Stimulated activated naive CD4-positive, alpha-beta T cell (primary cell): ENCODE measurements around the gene CPEB3.
"Not testable (repeated sequence)": the region's sequence is repeated elsewhere in the genome, so short reads cannot be mapped to it uniquely, and the experiment has no call there.

Experiments used
- DNase-seq, 6 experiments: peaks; one replicate each; lab custom pipeline; 2025; lab: John Stamatoyannopoulos, UW

Gene CPEB3

GRCh38 chr10:92290837-92291615 lies at the start of gene CPEB3, which contains the start of gene MARCHF5:
CPEB3 (minus strand) TSS chr10:92291078; CDS start chr10:92240350, 50,728 bp downstream.
MARCHF5 (plus strand) TSS chr10:92291167; CDS start chr10:92291495, 328 bp downstream.
- DNase-seq: peak; percentile 79 to 87 (median 82)

- not testable (repeated sequence) for DNase-seq
Measured at GRCh38 chr10:92329927-92330326, 39.0 kb upstream of the CPEB3 start.

- DNase-seq: no peak
Measured at GRCh38 chr10:92328993-92329392, 38.1 kb upstream of the CPEB3 start.

- DNase-seq: no peak
Measured at GRCh38 chr10:92327445-92328433, 36.9 kb upstream of the CPEB3 start.

- no peak for DNase-seq
Measured at GRCh38 chr10:92323079-92323478, 32.2 kb upstream of the CPEB3 start.

- no peak for DNase-seq
Measured at GRCh38 chr10:92316610-92317009, 25.7 kb upstream of the CPEB3 start.

- no peak for DNase-seq
Measured at GRCh38 chr10:92313750-92314149, 22.9 kb upstream of the CPEB3 start.

- DNase-seq: no peak
Measured at GRCh38 chr10:92309272-92309671, 18.4 kb upstream of the CPEB3 start.

GRCh38 chr10:92305133-92306072 lies 14.5 kb upstream of the CPEB3 start:
- DNase-seq: no peak

- DNase-seq: no peak
Measured at GRCh38 chr10:92304061-92304460, 13.2 kb upstream of the CPEB3 start.

GRCh38 chr10:92303096-92303495 lies 12.2 kb upstream of the CPEB3 start:
- peak in 1 of 6 experiments; percentile 2 for DNase-seq

GRCh38 chr10:92298487-92298886 lies 7.6 kb upstream of the CPEB3 start:
- no peak for DNase-seq

GRCh38 chr10:92291921-92292845 lies 1.3 kb upstream of the CPEB3 start:
- peak in 5 of 6 experiments; percentile 5 to 36 (median 14) for DNase-seq

GRCh38 chr10:92291616-92291865 lies 663 bp upstream of the CPEB3 start:
- no peak for DNase-seq

GRCh38 chr10:92290076-92290836 lies 622 bp downstream of the CPEB3 start:
- DNase-seq: peak in 3 of 6 experiments; percentile 23 to 50 (median 33)

- DNase-seq: no peak
Measured at GRCh38 chr10:92284112-92284704, 6.7 kb downstream of the CPEB3 start.

- no peak for DNase-seq
Measured at GRCh38 chr10:92278996-92279696, 11.7 kb downstream of the CPEB3 start.

GRCh38 chr10:92274071-92274470 lies 16.8 kb downstream of the CPEB3 start:
- DNase-seq: no peak

GRCh38 chr10:92268748-92269147 lies 22.1 kb downstream of the CPEB3 start:
- no peak for DNase-seq
